Stimulated activated CD4-positive, alpha-beta T cell treated with anti-CD3 and anti-CD28 coated beads, Interleukin-15, amount 100 ng/mL, for 48 hours (primary cell): ENCODE data around the gene GOLGA8A.
"Not testable (repeated sequence)": the region's sequence is repeated elsewhere in the genome, so short reads cannot be mapped to it uniquely, and the experiment has no call there.

Experiments used
- DNase-seq, 2 donors: peaks; one replicate each; pipeline ENCODE4 v3.0.0-alpha.2; 2020; ENCODE audit warnings: low read depth in 2 of 2

GOLGA8A gene

DNA sequence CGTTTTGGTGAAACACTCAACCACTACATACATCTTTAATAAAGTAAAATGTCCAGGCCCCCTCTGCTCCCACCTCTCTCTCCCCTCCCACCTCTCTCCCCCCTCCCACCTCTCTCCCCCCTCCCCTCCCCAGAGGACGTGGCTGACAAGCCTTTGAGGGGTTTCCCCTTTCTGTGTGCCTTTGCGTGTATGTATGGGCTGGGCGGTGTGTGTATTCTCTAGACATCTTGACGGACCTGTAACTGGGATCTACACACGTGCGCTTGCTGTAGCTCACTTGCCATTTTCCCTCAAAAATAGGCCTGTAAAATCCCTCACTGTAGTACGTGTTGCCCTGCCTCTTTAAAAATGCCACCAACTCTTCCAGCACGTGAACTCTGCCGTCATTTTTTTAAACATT, 28.6 kb downstream of the GOLGA8A start:
- DNase-seq, result not testable (repeated sequence)

- not testable (repeated sequence) for DNase-seq
Observed at GRCh38 chr15:34403899-34404298, 33.7 kb downstream of the GOLGA8A start.

DNA sequence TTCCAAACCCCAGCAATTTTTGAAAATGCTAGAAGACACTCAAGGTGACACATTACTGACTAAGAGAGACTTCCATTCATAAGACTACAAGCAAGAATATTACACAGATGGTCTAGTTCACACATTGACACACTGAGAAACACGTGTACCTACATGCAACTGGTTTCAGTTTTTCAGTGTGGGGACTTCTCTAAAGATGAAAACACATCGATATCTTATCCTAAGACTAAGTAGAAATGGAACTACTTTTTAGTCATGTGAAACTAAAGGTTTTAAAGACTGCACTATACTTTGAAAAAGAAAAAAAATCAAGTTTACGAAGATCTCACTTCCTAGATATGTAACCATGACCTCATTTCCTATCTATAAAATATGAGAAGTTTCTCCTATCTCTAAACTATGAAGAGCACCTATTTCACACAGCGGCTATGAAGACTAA, 34.4 kb downstream of the GOLGA8A start:
- DNase-seq, result not testable (repeated sequence)

- DNase-seq, result not testable (repeated sequence)
Observed at GRCh38 chr15:34397637-34398259, 39.9 kb downstream of the GOLGA8A start.

DNA sequence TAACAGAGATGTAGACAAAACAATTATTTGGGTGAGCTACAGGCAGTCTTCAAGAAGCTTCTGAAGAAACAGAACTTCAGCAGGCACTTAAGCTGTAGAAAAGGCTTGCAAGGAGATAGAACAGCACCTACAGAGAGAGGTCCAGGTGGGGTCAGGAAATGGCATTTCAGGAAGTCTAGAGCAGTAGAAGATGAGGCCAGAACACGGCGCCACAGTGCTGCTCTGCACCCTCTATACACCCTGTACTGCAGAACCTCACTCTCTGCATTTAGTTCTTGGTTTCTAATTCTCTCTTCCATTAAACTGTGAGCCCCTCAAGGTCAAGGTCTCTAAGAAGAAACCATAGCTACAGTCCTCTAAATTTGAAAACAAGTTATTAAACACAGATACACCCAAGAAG, 44.6 kb downstream of the GOLGA8A start:
- not testable (repeated sequence) for DNase-seq

- not testable (repeated sequence) for DNase-seq
Observed at GRCh38 chr15:34389594-34390086, 48.0 kb downstream of the GOLGA8A start.
